GM21723 (cell line): ENCODE results near the gene TBXAS1.
A peak's percentile ranks its signal among the peaks of the same experiment; 100 is the strongest.

Experiments
- ATAC-seq: cut with Tn5 transposase; IDR thresholded peaks from one replicate; pipeline ENCODE4 v1.9.1; 2021; ENCODE audit warnings: mild to moderate bottlenecking, moderate library complexity; ENCODE audit not compliant: unreplicated experiment

Gene TBXAS1

GRCh38 chr7:140060788-140061606, 231.9 kb downstream of the TBXAS1 start:
- ATAC-seq: no peak

DNA sequence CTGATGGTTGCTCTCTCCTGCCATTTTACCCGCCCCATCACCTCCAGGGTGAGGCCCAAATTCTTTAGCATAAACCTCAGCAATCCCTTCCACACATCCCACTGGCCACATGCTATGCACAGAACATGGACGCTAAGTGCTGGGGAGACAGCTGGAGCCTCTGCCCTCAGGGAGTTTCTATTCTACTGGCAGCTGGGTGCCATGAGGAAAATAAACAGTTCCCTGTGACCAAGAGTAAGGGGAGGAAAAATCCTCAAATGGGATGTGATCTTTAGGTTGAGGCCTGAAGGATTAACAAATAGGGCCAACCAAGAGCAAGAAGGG, 232.5 kb downstream of the TBXAS1 start:
- ATAC-seq: no peak

GRCh38 chr7:140062118-140062527, 233.1 kb downstream of the TBXAS1 start:
- peak; percentile 22 for ATAC-seq

DNA sequence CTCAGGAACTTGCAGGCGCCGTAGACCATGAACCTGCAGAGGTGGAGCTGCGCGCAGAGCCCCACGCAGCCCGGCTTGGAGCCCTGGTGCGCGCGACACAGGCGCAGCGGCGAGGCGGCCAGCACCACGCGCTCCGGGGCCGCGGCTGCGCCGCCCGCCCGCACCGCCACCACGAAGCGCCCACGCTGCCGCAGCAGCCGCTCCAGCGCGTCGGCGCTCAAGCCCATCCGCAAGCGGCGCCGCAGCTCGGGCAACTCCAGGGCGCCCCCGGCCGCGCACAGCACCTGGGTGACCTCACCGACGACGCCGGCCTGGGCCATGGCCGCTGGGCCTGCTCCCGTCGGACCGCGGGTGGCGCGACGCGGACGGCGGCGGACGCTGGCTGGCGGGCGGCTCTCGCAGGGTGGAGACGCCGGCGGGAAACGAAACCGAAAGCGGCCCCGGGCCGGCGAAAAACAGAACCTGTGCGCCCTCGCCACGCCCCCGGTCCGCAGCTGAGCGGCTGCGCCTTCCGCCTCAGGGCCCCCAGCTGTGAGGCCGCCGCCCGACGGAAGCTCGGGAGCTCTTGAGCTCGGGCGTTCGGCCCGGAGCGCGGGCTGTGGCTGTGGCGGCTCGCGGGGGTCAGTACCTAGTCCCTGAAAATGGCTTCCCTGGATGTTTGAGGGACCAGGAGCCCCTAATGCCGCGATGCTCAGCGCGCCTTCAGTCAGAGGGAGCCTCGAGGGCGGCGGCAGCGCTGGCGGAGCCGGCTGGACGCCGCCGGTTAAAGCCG, 233.7 kb downstream of the TBXAS1 start, which contains the start of gene PARP12:
Gene PARP12 (minus strand): TSS at position 424 of the 772 bp plus-strand sequence. CDS start 104 bp downstream, at position 320.
- peak; percentile 93 for ATAC-seq

GRCh38 chr7:140067052-140067451, 238.0 kb downstream of the TBXAS1 start:
- ATAC-seq: no peak

GRCh38 chr7:140068033-140068432, 239.0 kb downstream of the TBXAS1 start:
- no peak for ATAC-seq

DNA sequence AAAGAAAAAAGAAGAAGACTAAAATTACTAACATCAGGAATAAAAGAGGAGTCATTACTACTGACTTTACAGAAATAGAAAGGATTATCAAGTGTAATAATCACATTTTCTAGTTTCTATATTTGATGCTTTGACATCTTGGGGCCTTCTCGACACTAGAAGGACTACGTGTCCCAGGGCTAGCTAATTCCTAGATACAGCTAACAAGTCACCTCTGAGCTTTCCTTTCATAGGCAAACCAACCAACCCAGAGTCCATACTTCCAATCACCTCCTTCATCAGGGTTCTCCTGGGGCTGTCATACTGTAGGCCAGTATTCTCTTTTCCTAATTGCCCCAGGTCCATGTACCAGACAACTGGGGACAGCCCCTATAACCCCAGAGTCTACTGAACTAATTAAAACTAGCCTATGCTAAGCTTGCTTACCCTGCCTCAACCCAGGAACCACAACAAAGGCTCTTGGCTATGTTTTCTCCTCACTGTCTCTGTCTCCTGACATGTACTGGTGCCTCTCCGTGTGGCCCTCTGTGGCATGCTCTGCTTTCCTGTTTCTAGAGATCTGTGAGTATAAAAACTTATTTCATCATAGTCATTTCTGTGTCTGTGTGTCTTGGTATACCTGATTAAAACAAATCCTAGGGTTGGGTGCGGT, 240.4 kb downstream of the TBXAS1 start:
- ATAC-seq: no peak
